Measurements from ENCODE around the gene PDIK1L. TPM values are rescaled to one million over a fixed set of nuclear protein-coding genes. Genes with fewer than 3 reads are reported as not detected.

The PDIK1L gene
- total RNA-seq, 2 experiments from 2014 or later, result 11.7 to 13.4 TPM

- intact Hi-C loops (cut with micrococcal nuclease), result no loop called here
Observed at GRCh38 chr1:26166719-26167281, 55.2 kb downstream of the PDIK1L start.

GRCh38 chr1:26168410-26169197, 57.0 kb downstream of the PDIK1L start, which contains the start of gene C1orf232:
C1orf232 (minus strand) TSS chr1:26168963; CDS start chr1:26168499, 464 bp downstream.
- CTCF ChIA-PET, result interaction anchor here (1.2 to 6.2 kb wide), 8 partner anchors 24 to 1058 kb away, joined by 4 to 77 read pairs (median 10); partner anchors contain the start of gene CEP85
- DNase-seq (no peak), ATAC-seq (no peak)
- H3K27ac Mint-ChIP-seq, result peak within 1 kb of the TSS; percentile 90
- peak within 1 kb of the TSS; percentile 91 for H3K4me3 Mint-ChIP-seq
- TF ChIP-seq CTCF (IDR thresholded peaks at IDR 0.05), result no peak
- H3K36me3 Mint-ChIP-seq (ENCODE audit: low read depth), result peaks cover 9% of the 10 kb centered on the region
- intact Hi-C loops (cut with micrococcal nuclease), result no loop called here
- H3K4me1 Mint-ChIP-seq (ENCODE audit: low read depth), result peaks cover 14% of the 10 kb centered on the region
- peaks cover 5% of the 10 kb centered on the region for H3K27me3 Mint-ChIP-seq
- POLR2A ChIA-PET, result no interaction called here
- no peaks in the 10 kb centered on the region for H3K9me3 Mint-ChIP-seq

More at GRCh38 chr1:26166719-26167281, 55.2 kb downstream of the PDIK1L start:
- POLR2A ChIA-PET, result no interaction called here
- H3K4me1 Mint-ChIP-seq (ENCODE audit: low read depth), result peaks cover 18% of the 10 kb centered on the region
- CTCF ChIA-PET, result interaction anchor here (1.2 to 1.5 kb wide), 2 partner anchors 22 to 67 kb away, joined by 4 to 6 read pairs; partner anchors contain the start of gene CEP85
- peaks cover 13% of the 10 kb centered on the region for H3K27me3 Mint-ChIP-seq
- H3K36me3 Mint-ChIP-seq (ENCODE audit: low read depth), result peaks cover 9% of the 10 kb centered on the region
- H3K4me3 Mint-ChIP-seq, result no peak overlapping the region
- TF ChIP-seq CTCF (IDR thresholded peaks at IDR 0.05), result no peak
- no peak overlapping the region for H3K27ac Mint-ChIP-seq
- no peak for DNase-seq
- H3K9me3 Mint-ChIP-seq, result no peaks in the 10 kb centered on the region
- no peak for ATAC-seq

GRCh38 chr1:26169198-26169554, 57.6 kb downstream of the PDIK1L start:
- Mint-ChIP-seq H3K27me3 (peaks cover 1% of the 10 kb centered on the region), H3K4me3 (peak overlapping the region; percentile 91), H3K27ac (peak overlapping the region; percentile 16), H3K36me3 (ENCODE audit: low read depth) (peaks cover 10% of the 10 kb centered on the region), H3K4me1 (ENCODE audit: low read depth) (peaks cover 14% of the 10 kb centered on the region), H3K9me3 (no peaks in the 10 kb centered on the region)
- no peak for TF ChIP-seq CTCF (IDR thresholded peaks at IDR 0.05)
- DNase-seq, result no peak
- no peak for ATAC-seq
- POLR2A ChIA-PET, result interaction anchor here (1.3 kb wide), 2 partner anchors 11 to 331 kb away, joined by 4 read pairs; partner anchors contain the start of gene FAM110D
- intact Hi-C loops (cut with micrococcal nuclease), result no loop called here
- CTCF ChIA-PET, result interaction anchor here (0.6 to 6.2 kb wide), 41 partner anchors 10 to 1058 kb away, joined by 3 to 77 read pairs (median 5); partner anchors contain the start of genes CATSPER4, CEP85, CRYBG2 and PAFAH2

- peak; percentile 84 for TF ChIP-seq CTCF (IDR thresholded peaks at IDR 0.05)
- intact Hi-C loops (cut with micrococcal nuclease), result no loop called here
- ChIA-PET CTCF (interaction anchor here (0.6 to 6.2 kb wide), 54 partner anchors 9 to 1057 kb away, joined by 3 to 77 read pairs (median 4); partner anchors contain the start of genes CATSPER4, CEP85, CRYBG2 and DHDDS), POLR2A (interaction anchor here (0.8 to 1.3 kb wide), 5 partner anchors 12 to 356 kb away, joined by 3 to 4 read pairs (median 3); partner anchors contain the start of gene FAM110D)
- peak within 1 kb of the TSS; percentile 91 for H3K4me3 Mint-ChIP-seq
- ATAC-seq (peak; percentile 97), DNase-seq (peak; percentile 92)
- peaks cover 11% of the 10 kb centered on the region for H3K4me1 Mint-ChIP-seq (ENCODE audit: low read depth)
- H3K9me3 Mint-ChIP-seq, result no peaks in the 10 kb centered on the region
- peak within 1 kb of the TSS; percentile 90 for H3K27ac Mint-ChIP-seq
- peaks cover 10% of the 10 kb centered on the region for H3K36me3 Mint-ChIP-seq (ENCODE audit: low read depth)
- H3K27me3 Mint-ChIP-seq, result peaks cover under 1% of the 10 kb centered on the region
Observed at GRCh38 chr1:26169669-26170471, 58.2 kb downstream of the PDIK1L start, which contains the start of gene ZNF593. ZNF593 (plus strand) TSS chr1:26169908; CDS start chr1:26169984, 76 bp downstream.

Measured in activated CD8-positive, alpha-beta T cell treated with anti-CD3 and anti-CD28 coated beads for 36 hours (primary cell).